ENCODE results near the gene EPRS1.

DNA sequence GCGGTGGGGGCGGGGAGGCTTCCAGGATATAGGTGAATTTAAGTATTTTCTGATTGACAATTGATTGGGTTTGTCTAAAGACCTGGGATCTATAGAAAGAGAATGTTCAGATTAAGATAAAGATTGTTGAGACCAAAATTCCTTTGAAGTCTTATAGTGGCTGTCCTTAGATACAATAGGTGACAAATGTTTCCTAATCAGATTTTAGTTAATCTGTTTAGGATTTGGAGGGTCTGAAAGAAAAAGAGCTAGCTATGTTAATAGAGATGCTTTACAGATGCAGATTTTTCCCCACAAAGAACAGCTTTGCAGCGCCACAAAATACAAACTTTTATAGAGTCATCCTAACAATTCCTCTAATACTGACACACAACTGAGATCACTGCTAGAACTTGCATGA lies 14.6 kb upstream of the EPRS1 start:
- TF ChIP-seq, protein P1, sequence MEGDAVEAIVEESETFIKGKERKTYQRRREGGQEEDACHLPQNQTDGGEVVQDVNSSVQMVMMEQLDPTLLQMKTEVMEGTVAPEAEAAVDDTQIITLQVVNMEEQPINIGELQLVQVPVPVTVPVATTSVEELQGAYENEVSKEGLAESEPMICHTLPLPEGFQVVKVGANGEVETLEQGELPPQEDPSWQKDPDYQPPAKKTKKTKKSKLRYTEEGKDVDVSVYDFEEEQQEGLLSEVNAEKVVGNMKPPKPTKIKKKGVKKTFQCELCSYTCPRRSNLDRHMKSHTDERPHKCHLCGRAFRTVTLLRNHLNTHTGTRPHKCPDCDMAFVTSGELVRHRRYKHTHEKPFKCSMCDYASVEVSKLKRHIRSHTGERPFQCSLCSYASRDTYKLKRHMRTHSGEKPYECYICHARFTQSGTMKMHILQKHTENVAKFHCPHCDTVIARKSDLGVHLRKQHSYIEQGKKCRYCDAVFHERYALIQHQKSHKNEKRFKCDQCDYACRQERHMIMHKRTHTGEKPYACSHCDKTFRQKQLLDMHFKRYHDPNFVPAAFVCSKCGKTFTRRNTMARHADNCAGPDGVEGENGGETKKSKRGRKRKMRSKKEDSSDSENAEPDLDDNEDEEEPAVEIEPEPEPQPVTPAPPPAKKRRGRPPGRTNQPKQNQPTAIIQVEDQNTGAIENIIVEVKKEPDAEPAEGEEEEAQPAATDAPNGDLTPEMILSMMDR (IDR thresholded peaks at IDR 0.05), result no peak
- TF ChIP-seq POLR2A (IDR thresholded peaks at IDR 0.05), result no peak
